Measurements from ENCODE around the gene WFIKKN2. TPM values are rescaled to one million over a fixed set of nuclear protein-coding genes. Genes with fewer than 3 reads are reported as not detected.

Gene WFIKKN2
- total RNA-seq, 1 donor from 2014 or later: 0.07 TPM

GRCh38 chr17:50890675-50891516 lies 55.5 kb downstream of the WFIKKN2 start:
- DNase-seq (ENCODE audit: low read depth) (no peak), FAIRE-seq (no peak)
- Histone ChIP-seq H3K9me3 (ENCODE audit: insufficient read depth, low read depth, low read length) (no peaks in the 10 kb centered on the region), H3K27me3 (ENCODE audit: insufficient read depth, low read length) (no peaks in the 10 kb centered on the region), H2AFZ (ENCODE audit: low read depth, low read length) (no peak overlapping the region), H3K4me2 (ENCODE audit: low read length) (no peak overlapping the region), H3K4me1 (ENCODE audit: insufficient read depth, low read length) (peaks cover 14% of the 10 kb centered on the region), H3K27ac (ENCODE audit: low read depth, low read length) (no peak overlapping the region), H4K20me1 (ENCODE audit: insufficient read depth, low read length) (no peaks in the 10 kb centered on the region), H3K36me3 (ENCODE audit: insufficient read depth, low read length) (no peaks in the 10 kb centered on the region), H3K79me2 (ENCODE audit: insufficient read depth, low read length) (no peaks in the 10 kb centered on the region), H3K9ac (ENCODE audit: low read length) (no peak overlapping the region), H3K4me3 (ENCODE audit: insufficient read depth, low read depth, low read length) (no peak overlapping the region)
- H3K27me3 Mint-ChIP-seq (ENCODE audit: low read depth, unreplicated experiment): peaks cover 4% of the 10 kb centered on the region
- no peaks in the 10 kb centered on the region for H3K36me3 Mint-ChIP-seq (ENCODE audit: low read depth, unreplicated experiment)
- H3K4me3 Mint-ChIP-seq (ENCODE audit: unreplicated experiment): peak overlapping the region; percentile 37
- H3K27ac Mint-ChIP-seq (ENCODE audit: unreplicated experiment): no peak overlapping the region
- no peaks in the 10 kb centered on the region for H3K9me3 Mint-ChIP-seq (ENCODE audit: unreplicated experiment)
- peaks cover 15% of the 10 kb centered on the region for H3K4me1 Mint-ChIP-seq (ENCODE audit: low read depth, unreplicated experiment)
- TF ChIP-seq EZH2 (IDR thresholded peaks at IDR 0.05; ENCODE audit: insufficient read depth, low read length): no peak
- no peak for TF ChIP-seq CTCF (IDR thresholded peaks at IDR 0.05; ENCODE audit: insufficient read depth, low read depth, low read length)

GRCh38 chr17:50891577-50891989 lies 56.2 kb downstream of the WFIKKN2 start:
- Histone ChIP-seq H3K4me3 (ENCODE audit: insufficient read depth, low read depth, low read length) (no peak overlapping the region), H2AFZ (ENCODE audit: low read depth, low read length) (no peak overlapping the region), H3K9me3 (ENCODE audit: insufficient read depth, low read depth, low read length) (no peaks in the 10 kb centered on the region), H3K4me2 (ENCODE audit: low read length) (no peak overlapping the region), H3K79me2 (ENCODE audit: insufficient read depth, low read length) (no peaks in the 10 kb centered on the region), H3K4me1 (ENCODE audit: insufficient read depth, low read length) (peaks cover 14% of the 10 kb centered on the region), H3K27me3 (ENCODE audit: insufficient read depth, low read length) (no peaks in the 10 kb centered on the region), H3K36me3 (ENCODE audit: insufficient read depth, low read length) (no peaks in the 10 kb centered on the region), H3K27ac (ENCODE audit: low read depth, low read length) (no peak overlapping the region), H4K20me1 (ENCODE audit: insufficient read depth, low read length) (no peaks in the 10 kb centered on the region), H3K9ac (ENCODE audit: low read length) (no peak overlapping the region)
- H3K27me3 Mint-ChIP-seq (ENCODE audit: low read depth, unreplicated experiment): peaks cover 4% of the 10 kb centered on the region
- TF ChIP-seq CTCF (IDR thresholded peaks at IDR 0.05; ENCODE audit: insufficient read depth, low read depth, low read length): no peak
- no peak for TF ChIP-seq EZH2 (IDR thresholded peaks at IDR 0.05; ENCODE audit: insufficient read depth, low read length)
- no peak overlapping the region for H3K27ac Mint-ChIP-seq (ENCODE audit: unreplicated experiment)
- DNase-seq (ENCODE audit: low read depth): no peak
- H3K4me1 Mint-ChIP-seq (ENCODE audit: low read depth, unreplicated experiment): peaks cover 15% of the 10 kb centered on the region
- H3K36me3 Mint-ChIP-seq (ENCODE audit: low read depth, unreplicated experiment): no peaks in the 10 kb centered on the region
- no peaks in the 10 kb centered on the region for H3K9me3 Mint-ChIP-seq (ENCODE audit: unreplicated experiment)
- no peak overlapping the region for H3K4me3 Mint-ChIP-seq (ENCODE audit: unreplicated experiment)
- no peak for FAIRE-seq

Other genes with a start within 250 kb of the WFIKKN2 start
- gene ABCC3, start 200.7 kb upstream of the WFIKKN2 start, total RNA-seq: 0.41 and 0.55 TPM in 2 replicates
- gene ANKRD40, start 127.7 kb upstream of the WFIKKN2 start, total RNA-seq: 37.0 and 38.3 TPM in 2 replicates
- 85.1 and 93.0 TPM in 2 replicates for gene LUC7L3, start 116.0 kb upstream of the WFIKKN2 start, total RNA-seq
- gene ANKRD40CL, start 68.1 kb upstream of the WFIKKN2 start, total RNA-seq: not detected in 2 replicates
- gene TOB1, start 30.8 kb downstream of the WFIKKN2 start, total RNA-seq: 59.1 and 71.6 TPM in 2 replicates